K562 (cell line): Measurements from ENCODE around the gene AGAP1.

Source experiments
- CEBPB ChIP-seq: fragments of 450-650 bp; IDR thresholded peaks from 2 replicates; pipeline ENCODE4 v1.6.1; 2016; ENCODE audit warnings: missing genetic modification characterization, missing compliant biosample characterization
- MLLT1 ChIP-seq, 2 experiments: fragments of 450-650 bp; IDR thresholded peaks; 2 replicates each; pipeline ENCODE4 v1.6.1; 2016
- SETDB1 ChIP-seq: IDR thresholded peaks from one replicate; pipeline ENCODE4 v1.6.1; 2012; ENCODE audit warnings: low read length, control low read depth, inconsistent platforms
- SNRNP70 ChIP-seq: fragments of 200-400 bp; formaldehyde crosslinking; optimal IDR thresholded peaks from 2 replicates; pipeline ENCODE3; 2017; ENCODE audit warnings: low read depth, low read length

- TF ChIP-seq MLLT1 (IDR thresholded peaks at IDR 0.05), result no peak
- TF ChIP-seq CEBPB (tag), result no peak
- TF ChIP-seq SETDB1, result no peak
- no peak for TF ChIP-seq SNRNP70
Measured at GRCh38 chr2:235779444-235779896, 285.6 kb downstream of the AGAP1 start.
